H1 (cell line): ENCODE data around the gene B4GALNT3. TPM values are rescaled to one million over a fixed set of nuclear protein-coding genes. Genes with fewer than 3 reads are reported as not detected.

ENCODE experiments used
- CTCF ChIA-PET: fragments of 300-600 bp; sonication (Branson Sonifier 250); formaldehyde crosslinking; loops from one replicate; lab custom pipeline; 2021; ENCODE audit not compliant: partially characterized antibody; lab: Charles Lee
- POLR2A ChIA-PET: fragments of 300-600 bp; sonication (Branson Sonifier 250); formaldehyde crosslinking; loops from one replicate; lab custom pipeline; 2021; ENCODE audit warnings: inconsistent platforms; ENCODE audit not compliant: partially characterized antibody; lab: Charles Lee
- DNase-seq, 2 experiments: peaks; one replicate each; pipeline versions ENCODE4 v3.0.0 to v3.0.0-alpha.2; 2010 to 2022; ENCODE audit warnings: low spot score in 2 of 2, low read depth in 1 of 2, mixed read lengths in 1 of 2
- FAIRE-seq: peaks from 2 replicates; lab custom pipeline; 2011; peaks lifted over from hg19 to GRCh38; lab: Jason Lieb, UNC
- H2AFZ ChIP-seq: 2 replicates; pipeline ENCODE4 v1.8.1; 2012; ENCODE audit warnings: low read length, inconsistent platforms
- H2AK5ac ChIP-seq: 2 replicates; pipeline ENCODE4 v1.6.1; 2013; ENCODE audit warnings: low read depth, low read length
- H2BK120ac ChIP-seq: replicated peaks from 2 replicates; pipeline ENCODE3; 2013; ENCODE audit warnings: low read depth, low read length, inconsistent platforms
- H2BK12ac ChIP-seq: 2 replicates; pipeline ENCODE4 v1.6.1; 2013; ENCODE audit warnings: low read depth, low read length
- H2BK15ac ChIP-seq: 2 replicates; pipeline ENCODE4 v1.6.1; 2013; ENCODE audit warnings: low read length
- H2BK20ac ChIP-seq: 2 replicates; pipeline ENCODE4 v1.6.1; 2013; ENCODE audit warnings: low read length
- H2BK5ac ChIP-seq: 2 replicates; pipeline ENCODE4 v1.6.1; 2013; ENCODE audit warnings: low read depth, low read length
- H3K14ac ChIP-seq: 2 replicates; pipeline ENCODE4 v1.6.1; 2013; ENCODE audit warnings: inconsistent platforms; ENCODE audit not compliant: insufficient read length
- H3K18ac ChIP-seq: 2 replicates; pipeline ENCODE4 v1.6.1; 2013; ENCODE audit warnings: low read length; ENCODE audit errors: extremely low read depth
- H3K23ac ChIP-seq: 2 replicates; pipeline ENCODE4 v1.6.1; 2013; ENCODE audit warnings: inconsistent platforms; ENCODE audit not compliant: insufficient read length
- H3K23me2 ChIP-seq: 2 replicates; pipeline ENCODE4 v1.6.1; 2013; ENCODE audit warnings: low read depth, low read length
- H3K27ac ChIP-seq: 2 replicates; pipeline ENCODE4 v1.6.1; 2011; ENCODE audit warnings: low read depth, low read length, inconsistent platforms
- H3K27me3 ChIP-seq, 4 experiments: replicated peaks in 1 of 4; 1 replicate in 1 of 4; 2 replicates in 3 of 4; pipeline versions ENCODE4 v1.6.1 to v1.8.1; 2011 to 2013; ENCODE audit warnings: low read length in 3 of 4, mild to moderate bottlenecking in 3 of 4, inconsistent platforms in 2 of 4, mixed read lengths in 2 of 4, moderate library complexity in 1 of 4; ENCODE audit not compliant: control insufficient read depth in 3 of 4, insufficient read depth in 3 of 4; ENCODE audit errors: extremely low read depth in 1 of 4
- H3K36me3 ChIP-seq, 4 experiments: 2 replicates each; pipeline versions ENCODE4 v1.6.1 to v1.8.1; 2011 to 2013; ENCODE audit warnings: mild to moderate bottlenecking in 4 of 4, low read length in 3 of 4, moderate library complexity in 2 of 4, control low read depth in 1 of 4, inconsistent platforms in 1 of 4; ENCODE audit not compliant: insufficient read depth in 4 of 4, control insufficient read depth in 2 of 4
- H3K4ac ChIP-seq: replicated peaks from 2 replicates; pipeline ENCODE3; 2013; ENCODE audit warnings: low read length, low read depth, mixed read lengths, inconsistent platforms; ENCODE audit not compliant: insufficient read length
- H3K4me1 ChIP-seq, 4 experiments: replicated peaks in 1 of 4; 1 replicate in 1 of 4; 2 replicates in 3 of 4; pipeline versions ENCODE4 v1.6.1 to v1.8.1; 2011 to 2013; ENCODE audit warnings: low read length in 3 of 4, inconsistent platforms in 2 of 4, mixed read lengths in 1 of 4; ENCODE audit not compliant: insufficient read depth in 4 of 4, control insufficient read depth in 3 of 4
- H3K4me2 ChIP-seq, 2 experiments: 2 replicates each; pipeline versions ENCODE4 v1.6.1 to v1.8.1; 2011 to 2013; ENCODE audit warnings: low read depth in 2 of 2, low read length in 2 of 2, control low read depth in 1 of 2, inconsistent platforms in 1 of 2, mild to moderate bottlenecking in 1 of 2; ENCODE audit not compliant: insufficient read depth in 1 of 2
- H3K4me3 ChIP-seq, 4 experiments: fragments of 200-600, 300-600 bp in 1 of 4; sonication (generic), shearing (Covaris generic), sonication (Bioruptor Twin) in 1 of 4; 2 replicates each; pipeline versions ENCODE4 v1.5.1 to v1.8.1; 2011 to 2016; ENCODE audit warnings: low read length in 4 of 4, low read depth in 3 of 4, control low read depth in 2 of 4, inconsistent platforms in 2 of 4, mild to moderate bottlenecking in 2 of 4, mixed read lengths in 1 of 4, moderate library complexity in 1 of 4; ENCODE audit not compliant: insufficient read depth in 2 of 4; ENCODE audit errors: extremely low read depth in 1 of 4
- H3K56ac ChIP-seq: replicated peaks from 2 replicates; pipeline ENCODE3; 2013; ENCODE audit warnings: low read depth, mild to moderate bottlenecking, mixed read lengths, low read length, inconsistent platforms; ENCODE audit not compliant: insufficient read length
- H3K79me1 ChIP-seq: 2 replicates; pipeline ENCODE4 v1.6.1; 2013; ENCODE audit warnings: low read depth, low read length, control low read depth
- H3K79me2 ChIP-seq, 2 experiments: 2 replicates each; pipeline versions ENCODE4 v1.6.1 to v1.8.1; 2012 to 2013; ENCODE audit warnings: low read length in 2 of 2, mild to moderate bottlenecking in 2 of 2, inconsistent platforms in 1 of 2; ENCODE audit not compliant: insufficient read depth in 2 of 2, control insufficient read depth in 1 of 2
- H3K9ac ChIP-seq, 4 experiments: replicated peaks in 1 of 4; 1 replicate in 1 of 4; 2 replicates in 3 of 4; pipeline versions ENCODE4 v1.6.1 to v1.8.1; 2011 to 2013; ENCODE audit warnings: low read depth in 3 of 4, low read length in 3 of 4, control low read depth in 2 of 4, mild to moderate bottlenecking in 2 of 4, moderate library complexity in 2 of 4, inconsistent platforms in 1 of 4; ENCODE audit errors: extremely low read depth in 1 of 4
- H3K9me3 ChIP-seq, 2 experiments: 2 replicates each; pipeline versions ENCODE4 v1.6.1 to v1.8.1; 2012 to 2013; ENCODE audit warnings: mild to moderate bottlenecking in 2 of 2, moderate library complexity in 2 of 2, control low read depth in 1 of 2, inconsistent platforms in 1 of 2, low read depth in 1 of 2, low read length in 1 of 2, mixed read lengths in 1 of 2; ENCODE audit not compliant: insufficient read depth in 2 of 2
- H4K20me1 ChIP-seq, 2 experiments: replicated peaks in 1 of 2; 2 replicates each; pipeline versions ENCODE3 to v1.8.1; 2011 to 2013; ENCODE audit warnings: inconsistent platforms in 2 of 2, low read length in 2 of 2, mild to moderate bottlenecking in 1 of 2; ENCODE audit not compliant: insufficient read depth in 2 of 2, control insufficient read depth in 1 of 2
- H4K5ac ChIP-seq: 2 replicates; pipeline ENCODE4 v1.6.1; 2013; ENCODE audit warnings: low read length, low read depth, mixed read lengths, inconsistent platforms; ENCODE audit not compliant: insufficient read length
- H4K8ac ChIP-seq: 2 replicates; pipeline ENCODE4 v1.8.0; 2013; ENCODE audit warnings: mild to moderate bottlenecking, moderate library complexity, low read length, inconsistent platforms; ENCODE audit not compliant: insufficient read depth; ENCODE audit errors: extremely low read depth
- H4K91ac ChIP-seq: replicated peaks from 2 replicates; pipeline ENCODE3; 2013; ENCODE audit warnings: low read length, mixed read lengths, inconsistent platforms; ENCODE audit not compliant: insufficient read length
- ASH2L ChIP-seq: fragments of 200-600, 300-600 bp; sonication (generic); IDR thresholded peaks from one replicate; pipeline ENCODE4 v1.7.1; 2017; ENCODE audit warnings: low read length
- CBX8 ChIP-seq: fragments of 300-800, 300-1000 bp; sonication (generic); IDR thresholded peaks from 2 replicates; pipeline ENCODE4 v1.7.1; 2016; ENCODE audit warnings: low read depth, low read length, borderline replicate concordance
- CREB1 ChIP-seq: IDR thresholded peaks from 2 replicates; pipeline ENCODE4 v1.6.1; 2012; ENCODE audit warnings: inconsistent platforms
- MAFK ChIP-seq: IDR thresholded peaks from 2 replicates; pipeline ENCODE4 v1.6.1; 2012; ENCODE audit warnings: low read depth, mild to moderate bottlenecking, improper control_type of control experiment, low read length
- POU5F1 ChIP-seq: IDR thresholded peaks from 2 replicates; pipeline ENCODE4 v1.6.1; 2011; ENCODE audit warnings: low read depth, mild to moderate bottlenecking, low read length, moderate library complexity
- RFX5 ChIP-seq: IDR thresholded peaks from 2 replicates; pipeline ENCODE4 v1.6.1; 2011; ENCODE audit warnings: low read depth, low read length, improper control_type of control experiment, borderline replicate concordance
- RXRA ChIP-seq: IDR thresholded peaks from 2 replicates; pipeline ENCODE4 v1.6.1; 2011; ENCODE audit warnings: low read depth, mild to moderate bottlenecking, low read length, moderate library complexity; ENCODE audit not compliant: insufficient read depth
- SP2 ChIP-seq: IDR thresholded peaks from 2 replicates; pipeline ENCODE4 v1.6.1; 2012; ENCODE audit warnings: mild to moderate bottlenecking, low read length, inconsistent platforms
- TBP ChIP-seq: IDR thresholded peaks from 2 replicates; pipeline ENCODE4 v1.6.1; 2011; ENCODE audit warnings: low read depth, low read length, improper control_type of control experiment
- USF2 ChIP-seq: IDR thresholded peaks from 2 replicates; pipeline ENCODE4 v1.6.1; 2011; ENCODE audit warnings: low read length, improper control_type of control experiment
- WGBS, 2 experiments: shearing (Covaris generic) in 1 of 2; methylation state at CpG; one replicate each; pipeline versions ENCODE4 v1.1.6 to v1.1.7; 2013 to 2015; ENCODE audit warnings: low lambda C conversion rate in 2 of 2, mixed read lengths in 2 of 2, inconsistent platforms in 1 of 2, low coverage in 1 of 2, missing lambda C conversion rate in 1 of 2; ENCODE audit not compliant: insufficient replicate concordance in 2 of 2, insufficient coverage in 1 of 2, insufficient read length in 1 of 2; ENCODE audit errors: extremely low coverage in 1 of 2, missing lambda C conversion rate in 1 of 2; 5-methylcytosine and 5-hydroxymethylcytosine counted together
- polyA plus RNA-seq, 7 experiments: library from polyadenylated mRNA; depleted of rRNA in 3 of 7; stranded (reverse) in 5 of 7; unstranded in 2 of 7; fragments of >200 nt in 5 of 7; fragments of 200-250 nt in 2 of 7; gene quantifications; 1 replicate in 5 of 7; 2 replicates in 1 of 7; 4 replicates in 1 of 7; pipeline versions ENCODE4 v1.2.1 to v1.2.3, GENCODE V29; 2011 to 2013; ENCODE audit warnings: missing spikeins in 2 of 7, mixed read lengths in 2 of 7
- total RNA-seq: library from RNA; stranded (reverse); fragmentation: NEBNext Ultra II Directional; extraction: Animal tissue kit (Norgen Biotek cat#: 25700); gene quantifications from 2 replicates; pipeline ENCODE4 v1.2.1, GENCODE V29; 2021
- TF ChIP-seq, protein P1 (sequence below): IDR thresholded peaks from 2 replicates; pipeline ENCODE4 v1.6.1; 2012; ENCODE audit warnings: inconsistent platforms

The B4GALNT3 gene
- total and polyA plus RNA-seq, 2 of the 8 experiments (the other 6 are each of a cell fraction or from before 2014, with no cell fraction given) = 12.5 to 20.3 TPM

GRCh38 chr12:580813-581212 is 121.1 kb downstream of the B4GALNT3 start:
- TF ChIP-seq CBX8 (no peak), RFX5 (no peak), ASH2L (no peak), POU5F1 (no peak), USF2 (no peak), TBP (no peak), MAFK (no peak), CREB1 (no peak), SP2 (no peak), RXRA (no peak)
- TF ChIP-seq, protein P1, sequence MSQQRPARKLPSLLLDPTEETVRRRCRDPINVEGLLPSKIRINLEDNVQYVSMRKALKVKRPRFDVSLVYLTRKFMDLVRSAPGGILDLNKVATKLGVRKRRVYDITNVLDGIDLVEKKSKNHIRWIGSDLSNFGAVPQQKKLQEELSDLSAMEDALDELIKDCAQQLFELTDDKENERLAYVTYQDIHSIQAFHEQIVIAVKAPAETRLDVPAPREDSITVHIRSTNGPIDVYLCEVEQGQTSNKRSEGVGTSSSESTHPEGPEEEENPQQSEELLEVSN = no peak
- Histone ChIP-seq H3K27me3 (peaks cover 0 to 6% (median 5%) of the 10 kb centered on the region in 4 experiments; a peak in 6 of 7 replicates), H3K9me3 (no peaks in the 10 kb centered on the region), H3K27ac (no peak overlapping the region), H3K23ac (no peak overlapping the region), H2BK15ac (peak overlapping the region; percentile 74; the same call in 1 of the 2 replicates), H4K20me1 (peaks cover 0 to 3% of the 10 kb centered on the region in 2 experiments), H2BK20ac (no peak overlapping the region), H2AFZ (no peak overlapping the region), H3K9ac (peak overlapping the region in 1 of 4 experiments; percentile 10; a peak in 1 of 7 replicates), H4K91ac (no peak overlapping the region), H3K4me1 (peaks cover 0 to 6% (median 2%) of the 10 kb centered on the region in 4 experiments; a peak in 5 of 7 replicates), H2BK120ac (no peak overlapping the region), H3K4me2 (no peak overlapping the region), H3K18ac (no peak overlapping the region), H2AK5ac (peak overlapping the region; percentile 77; the same call in 1 of the 2 replicates), H2BK5ac (no peak overlapping the region), H4K8ac (no peak overlapping the region), H4K5ac (no peak overlapping the region), H3K14ac (no peak overlapping the region), H3K23me2 (peaks cover 4% of the 10 kb centered on the region; the same call in 1 of the 2 replicates), H3K4ac (peak overlapping the region; percentile 38), H3K79me1 (no peaks in the 10 kb centered on the region; the same call in 1 of the 2 replicates), H3K4me3 (no peak overlapping the region), H2BK12ac (peak overlapping the region; percentile 11; the same call in 1 of the 2 replicates), H3K56ac (peak overlapping the region; percentile 77), H3K36me3 (no peaks in the 10 kb centered on the region), H3K79me2 (no peaks in the 10 kb centered on the region)
- FAIRE-seq = no peak
- CTCF ChIA-PET = interaction anchor here (0.6 to 3.1 kb wide), 7 partner anchors 10 to 329 kb away, joined by 3 to 21 read pairs (median 5); no protein-coding TSS in a partner anchor
- POLR2A ChIA-PET = interaction anchor here (1.1 kb wide), 1 partner anchor 11 kb away, joined by 4 read pairs; no protein-coding TSS in a partner anchor
- 85% methylated on average over 4 of the region's 4 CpGs; no CpG with 5 or more reads in 1 of the 2 experiments for WGBS, 2 experiments
- no peak for DNase-seq
